Psoas muscle (tissue), 8 donors: ENCODE results near the gene BLOC1S4. TPM values are rescaled to one million over a fixed set of nuclear protein-coding genes. Genes with fewer than 3 reads are reported as not detected.

Experiments used
- ATAC-seq, 4 donors: fragments of 200-7000 bp; cut with Tn5 transposase; one replicate each; pipeline ENCODE4 v1.9.1; 2020; ENCODE audit warnings: moderate library complexity in 3 of 4, mild to moderate bottlenecking in 2 of 4
- DNase-seq, 2 donors: peaks; one replicate each; pipeline ENCODE4 v3.0.0-alpha.2; 2020
- H3K27ac ChIP-seq: fragments of 200-600 bp; one replicate; pipeline ENCODE4 v1.8.0; 2022
- H3K27me3 ChIP-seq, 3 donors: fragments of 200-600 bp in 1 of 3; one replicate each; pipeline versions ENCODE4 v1.6.1 to v1.8.0; 2013 to 2022; ENCODE audit warnings: low read length in 2 of 3, mild to moderate bottlenecking in 2 of 3, moderate library complexity in 1 of 3; ENCODE audit not compliant: insufficient read depth in 3 of 3
- H3K36me3 ChIP-seq, 2 donors: fragments of 200-600 bp in 1 of 2; one replicate each; pipeline versions ENCODE4 v1.6.1 to v1.8.0; 2013 to 2022; ENCODE audit warnings: low read depth in 1 of 2, mild to moderate bottlenecking in 1 of 2, moderate library complexity in 1 of 2; ENCODE audit not compliant: insufficient read depth in 1 of 2
- H3K4me1 ChIP-seq: fragments of 200-600 bp; one replicate; pipeline ENCODE4 v1.8.0; 2022
- H3K4me3 ChIP-seq: fragments of 200-600 bp; one replicate; pipeline ENCODE4 v1.8.0; 2022; ENCODE audit warnings: mild to moderate bottlenecking
- H3K9me3 ChIP-seq: fragments of 200-600 bp; one replicate; pipeline ENCODE4 v1.8.0; 2022
- WGBS, 3 donors: extraction: QIAGEN DNeasy Blood & Tissue Kit; methylation state at CpG; one replicate each; pipeline versions ENCODE4 v1.1.6 to v1.1.7; 2013; 5-methylcytosine and 5-hydroxymethylcytosine counted together
- intact Hi-C, 2 donors: fragments of 100-400 bp; cut with DNase I; formaldehyde crosslinking; loops; one replicate each; pipeline versions ENCODE4 v1.11.0 to v1.14.2; 2022
- polyA plus RNA-seq, 3 donors: library from polyadenylated mRNA; stranded (reverse); fragments of 200-250 nt; gene quantifications; one replicate each; pipeline ENCODE4 v1.2.3, GENCODE V29; 2013
- total RNA-seq, 4 donors: library from RNA; stranded (reverse); fragmentation: NEBNext Ultra II Directional in 2 of 4; extraction: Animal tissue kit (Norgen Biotek cat#: 25700) in 2 of 4; gene quantifications; one replicate each; pipeline versions ENCODE4 v1.2.1 to v1.2.4, GENCODE V29; 2021 to 2023
- TF ChIP-seq, protein P1 (sequence below): fragments of 200-600 bp; IDR thresholded peaks from one replicate; pipeline ENCODE4 v1.8.0; 2022; ENCODE audit warnings: antibody characterized with exemption
- donor health status: healthy with polysubstance abuse.
- donor health status: DM: no; HTN: no; CAD: no; lungs with moderate emphysema.
- donor health status: Bipolar disorder and iron deficiency.
- donor health status: healthy.
- donor health status: DM: yes; HTN: yes; CAD: no.
- donor health status: DM: no; HTN: no; CAD: no.
- donor health status: DM: no; HTN: no; CAD: no.
- donor health status: DM: yes; HTN: yes; CAD: no.

BLOC1S4 gene
- total and polyA plus RNA-seq, 7 donors: 7.6 to 15.0 (median 13.4) TPM

DNA sequence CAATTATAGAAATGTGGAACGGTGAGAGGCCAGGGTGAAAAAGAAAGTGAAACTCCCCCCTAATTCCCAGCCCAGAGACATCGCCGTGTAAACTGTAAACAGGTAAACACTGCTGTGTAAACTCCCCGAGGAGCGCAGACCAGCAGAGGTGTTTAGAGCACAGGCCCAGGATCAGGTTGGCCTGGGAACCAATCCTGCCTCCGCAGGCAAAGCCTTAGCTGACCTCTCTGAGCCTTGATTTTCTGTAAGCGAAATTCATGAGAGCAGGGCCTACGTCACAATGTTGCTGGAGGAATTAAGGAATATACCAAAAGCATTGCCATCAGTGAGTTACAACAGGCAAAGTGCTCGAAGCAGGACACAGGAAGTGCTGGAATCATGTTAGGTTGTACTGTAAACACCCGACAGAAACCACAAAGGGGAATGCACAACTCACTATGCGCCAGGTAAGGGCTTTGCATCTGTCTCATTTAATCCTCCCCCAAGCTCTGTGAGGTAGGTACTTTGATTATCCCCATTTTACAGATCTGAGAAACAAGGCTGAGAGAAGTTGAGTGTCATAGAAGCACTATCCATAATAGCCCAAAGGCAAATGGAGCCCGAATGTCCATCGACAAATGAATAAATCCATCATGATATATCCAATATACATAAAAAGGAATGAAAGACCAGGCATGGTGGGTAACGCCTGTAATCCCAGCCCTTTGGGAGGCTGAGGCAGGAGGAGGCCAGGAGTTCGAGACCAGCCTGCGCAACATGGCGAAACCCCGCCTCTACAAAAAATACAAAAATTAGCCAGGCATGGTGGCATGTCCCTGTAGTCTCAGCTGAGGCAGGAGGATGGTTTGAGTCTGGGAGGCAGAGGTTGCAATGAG lies 35.9 kb downstream of the BLOC1S4 start:
- 71 to 83% (median 83%) methylated on average over 18 of the region's 18 CpGs for WGBS, 3 donors
- DNase-seq (no peak), ATAC-seq (no peak)
- intact Hi-C loops: no loop called here
- Histone ChIP-seq H3K27ac (no peak overlapping the region), H3K9me3 (no peaks in the 10 kb centered on the region), H3K36me3 (no peaks in the 10 kb centered on the region), H3K4me3 (no peak overlapping the region), H3K27me3 (no peaks in the 10 kb centered on the region), H3K4me1 (peaks cover 8% of the 10 kb centered on the region)
- TF ChIP-seq, protein P1, sequence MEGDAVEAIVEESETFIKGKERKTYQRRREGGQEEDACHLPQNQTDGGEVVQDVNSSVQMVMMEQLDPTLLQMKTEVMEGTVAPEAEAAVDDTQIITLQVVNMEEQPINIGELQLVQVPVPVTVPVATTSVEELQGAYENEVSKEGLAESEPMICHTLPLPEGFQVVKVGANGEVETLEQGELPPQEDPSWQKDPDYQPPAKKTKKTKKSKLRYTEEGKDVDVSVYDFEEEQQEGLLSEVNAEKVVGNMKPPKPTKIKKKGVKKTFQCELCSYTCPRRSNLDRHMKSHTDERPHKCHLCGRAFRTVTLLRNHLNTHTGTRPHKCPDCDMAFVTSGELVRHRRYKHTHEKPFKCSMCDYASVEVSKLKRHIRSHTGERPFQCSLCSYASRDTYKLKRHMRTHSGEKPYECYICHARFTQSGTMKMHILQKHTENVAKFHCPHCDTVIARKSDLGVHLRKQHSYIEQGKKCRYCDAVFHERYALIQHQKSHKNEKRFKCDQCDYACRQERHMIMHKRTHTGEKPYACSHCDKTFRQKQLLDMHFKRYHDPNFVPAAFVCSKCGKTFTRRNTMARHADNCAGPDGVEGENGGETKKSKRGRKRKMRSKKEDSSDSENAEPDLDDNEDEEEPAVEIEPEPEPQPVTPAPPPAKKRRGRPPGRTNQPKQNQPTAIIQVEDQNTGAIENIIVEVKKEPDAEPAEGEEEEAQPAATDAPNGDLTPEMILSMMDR: no peak

DNA sequence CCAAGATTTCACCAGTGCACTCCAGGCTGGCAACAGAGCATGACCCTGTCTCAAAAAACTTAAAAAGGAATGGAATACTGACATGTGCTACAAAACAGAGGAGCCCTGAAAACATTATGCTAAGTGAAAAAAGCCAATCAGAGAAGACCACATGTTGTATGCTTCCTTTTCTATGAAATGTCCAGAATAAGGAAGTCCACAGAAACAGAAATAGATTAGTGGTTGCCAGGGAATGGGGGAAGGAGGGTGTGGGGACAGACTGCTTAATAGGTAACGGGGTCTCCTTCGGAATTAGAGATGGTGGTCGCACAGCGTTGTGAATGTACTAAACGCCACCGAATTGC lies 36.5 kb downstream of the BLOC1S4 start:
- Histone ChIP-seq H3K27ac (no peak overlapping the region), H3K4me1 (peaks cover 8% of the 10 kb centered on the region), H3K27me3 (no peaks in the 10 kb centered on the region), H3K9me3 (no peaks in the 10 kb centered on the region), H3K36me3 (no peaks in the 10 kb centered on the region), H3K4me3 (no peak overlapping the region)
- WGBS, 3 donors: 85 to 94% (median 91%) methylated on average over 6 of the region's 6 CpGs
- intact Hi-C loops: no loop called here
- TF ChIP-seq, protein P1: no peak
- DNase-seq (no peak), ATAC-seq (no peak)

DNA sequence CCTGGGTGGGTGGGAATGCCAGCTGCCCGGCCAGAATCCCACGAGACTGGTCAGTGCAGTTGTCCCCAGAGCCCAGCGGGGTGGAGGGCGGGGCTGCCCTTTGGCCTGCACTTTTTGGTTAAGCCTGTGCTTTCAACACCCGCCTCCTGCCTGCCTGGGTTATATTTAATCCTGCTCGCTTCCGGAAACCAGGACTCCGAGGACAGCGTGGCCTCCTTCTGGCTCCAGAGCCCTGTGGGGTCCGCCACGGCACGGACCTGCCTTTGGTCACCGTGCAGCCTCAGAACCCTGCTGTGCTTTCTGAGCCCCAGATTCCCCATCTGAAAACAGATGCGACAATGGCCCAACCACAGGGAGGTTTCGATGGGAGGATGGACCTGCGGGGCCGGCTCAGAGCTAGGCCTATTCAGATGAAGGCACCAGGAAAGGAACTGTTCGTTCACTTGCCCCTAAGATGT lies 37.2 kb downstream of the BLOC1S4 start:
- no peaks in the 10 kb centered on the region for H3K36me3 ChIP-seq
- TF ChIP-seq, protein P1: no peak
- H3K9me3 ChIP-seq: no peaks in the 10 kb centered on the region
- DNase-seq (peak in 1 of 2 donors; percentile 58), ATAC-seq (peak in 2 of 4 donors; percentile 21 to 75)
- H3K4me1 ChIP-seq: peaks cover 8% of the 10 kb centered on the region
- intact Hi-C loops: no loop called here
- H3K4me3 ChIP-seq: no peak overlapping the region
- WGBS, 3 donors: 73 to 75% (median 75%) methylated on average over 18 of the region's 18 CpGs
- no peaks in the 10 kb centered on the region for H3K27me3 ChIP-seq
- no peak overlapping the region for H3K27ac ChIP-seq

DNA sequence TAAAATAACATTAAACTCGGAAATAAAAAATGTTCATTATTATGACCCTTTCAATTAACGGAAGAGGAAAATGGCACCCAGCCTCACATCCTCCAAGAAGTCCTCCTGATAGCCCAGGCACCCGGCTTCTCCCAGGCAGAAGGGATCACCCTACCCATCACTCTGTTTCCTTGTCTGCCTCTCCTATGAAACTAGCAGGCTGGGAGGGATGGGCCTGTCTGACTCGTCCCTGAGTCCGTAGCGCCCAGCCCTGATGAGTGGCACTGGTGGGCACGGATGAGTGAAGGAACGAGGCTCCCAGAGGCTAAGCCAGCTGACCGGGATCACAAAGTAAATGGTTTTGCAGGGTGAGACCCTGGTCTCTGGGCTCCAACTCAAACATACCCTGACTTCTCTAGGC lies 37.9 kb downstream of the BLOC1S4 start:
- no peaks in the 10 kb centered on the region for H3K36me3 ChIP-seq
- DNase-seq (no peak), ATAC-seq (no peak)
- no peaks in the 10 kb centered on the region for H3K27me3 ChIP-seq
- H3K9me3 ChIP-seq: no peaks in the 10 kb centered on the region
- peaks cover 8% of the 10 kb centered on the region for H3K4me1 ChIP-seq
- TF ChIP-seq, protein P1: no peak
- no peak overlapping the region for H3K4me3 ChIP-seq
- 84 to 94% (median 94%) methylated on average over 9 of the region's 9 CpGs for WGBS, 3 donors
- no peak overlapping the region for H3K27ac ChIP-seq
- intact Hi-C loops: no loop called here
